Upper lobe of right lung (tissue), 1 donor: ENCODE measurements around the gene CDH4. TPM values are rescaled to one million over a fixed set of nuclear protein-coding genes. Genes with fewer than 3 reads are reported as not detected.

Experiments used
- ATAC-seq: fragments of 200-7000 bp; cut with Tn5 transposase; one replicate; pipeline ENCODE4 v1.9.1; 2020; ENCODE audit warnings: mild to moderate bottlenecking, moderate library complexity
- DNase-seq: peaks from one replicate; pipeline ENCODE4 v3.0.0-alpha.2; 2020
- H3K27ac ChIP-seq: fragments of 200-600 bp; one replicate; pipeline ENCODE4 v1.8.0; 2022
- H3K27me3 ChIP-seq: fragments of 200-600 bp; one replicate; pipeline ENCODE4 v1.8.0; 2022; ENCODE audit warnings: mild to moderate bottlenecking
- H3K36me3 ChIP-seq: fragments of 200-600 bp; one replicate; pipeline ENCODE4 v1.8.0; 2022
- H3K4me1 ChIP-seq: fragments of 200-600 bp; one replicate; pipeline ENCODE4 v1.8.0; 2022
- H3K4me3 ChIP-seq: fragments of 200-600 bp; one replicate; pipeline ENCODE4 v1.8.0; 2022; ENCODE audit warnings: mild to moderate bottlenecking
- H3K9me3 ChIP-seq: fragments of 200-600 bp; one replicate; pipeline ENCODE4 v1.8.0; 2022
- intact Hi-C: fragments of 100-400 bp; cut with DNase I; formaldehyde crosslinking; loops from one replicate; pipeline ENCODE4 v1.11.0; 2022
- total RNA-seq: library from RNA; stranded (reverse); fragmentation: NEBNext Ultra II Directional; extraction: Animal tissue kit (Norgen Biotek cat#: 25700); gene quantifications from one replicate; pipeline ENCODE4 v1.2.1, GENCODE V29; 2021
- TF ChIP-seq, protein P1 (sequence below): fragments of 200-600 bp; IDR thresholded peaks from one replicate; pipeline ENCODE4 v1.8.0; 2022; ENCODE audit warnings: antibody characterized with exemption
- donor health status: DM: no; HTN: yes; CAD: no; lungs with severe emphysema.

The CDH4 gene
- total RNA-seq, 1 donor from 2014 or later: 0.23 TPM

DNA sequence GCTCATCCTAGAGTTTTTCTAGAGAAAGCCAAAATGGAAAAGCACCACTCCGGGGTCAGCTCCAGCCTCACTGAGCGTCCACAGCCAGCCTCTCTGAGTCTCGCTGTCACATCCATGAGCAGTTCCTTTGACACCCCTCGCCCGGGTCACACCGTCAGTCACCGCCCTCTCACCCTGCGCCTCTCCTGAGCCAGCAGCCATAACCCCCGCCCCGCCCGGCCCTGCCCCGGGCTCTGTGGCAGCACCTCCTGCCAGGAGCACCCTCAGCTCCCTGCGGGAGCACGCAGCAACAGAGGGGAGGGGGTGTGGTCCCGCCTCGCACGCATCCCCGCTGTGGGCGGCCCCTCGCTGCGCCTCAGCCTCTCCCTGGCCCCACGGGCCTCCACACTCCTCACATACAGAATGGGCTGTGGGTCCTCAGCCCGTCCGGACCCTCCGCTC, 545.9 kb downstream of the CDH4 start:
- H3K36me3 ChIP-seq: no peaks in the 10 kb centered on the region
- H3K9me3 ChIP-seq: no peaks in the 10 kb centered on the region
- ATAC-seq (no peak), DNase-seq (no peak)
- intact Hi-C loops: no loop called here
- H3K27ac ChIP-seq: no peak overlapping the region
- no peaks in the 10 kb centered on the region for H3K4me1 ChIP-seq
- TF ChIP-seq, protein P1, sequence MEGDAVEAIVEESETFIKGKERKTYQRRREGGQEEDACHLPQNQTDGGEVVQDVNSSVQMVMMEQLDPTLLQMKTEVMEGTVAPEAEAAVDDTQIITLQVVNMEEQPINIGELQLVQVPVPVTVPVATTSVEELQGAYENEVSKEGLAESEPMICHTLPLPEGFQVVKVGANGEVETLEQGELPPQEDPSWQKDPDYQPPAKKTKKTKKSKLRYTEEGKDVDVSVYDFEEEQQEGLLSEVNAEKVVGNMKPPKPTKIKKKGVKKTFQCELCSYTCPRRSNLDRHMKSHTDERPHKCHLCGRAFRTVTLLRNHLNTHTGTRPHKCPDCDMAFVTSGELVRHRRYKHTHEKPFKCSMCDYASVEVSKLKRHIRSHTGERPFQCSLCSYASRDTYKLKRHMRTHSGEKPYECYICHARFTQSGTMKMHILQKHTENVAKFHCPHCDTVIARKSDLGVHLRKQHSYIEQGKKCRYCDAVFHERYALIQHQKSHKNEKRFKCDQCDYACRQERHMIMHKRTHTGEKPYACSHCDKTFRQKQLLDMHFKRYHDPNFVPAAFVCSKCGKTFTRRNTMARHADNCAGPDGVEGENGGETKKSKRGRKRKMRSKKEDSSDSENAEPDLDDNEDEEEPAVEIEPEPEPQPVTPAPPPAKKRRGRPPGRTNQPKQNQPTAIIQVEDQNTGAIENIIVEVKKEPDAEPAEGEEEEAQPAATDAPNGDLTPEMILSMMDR: no peak
- peaks cover 18% of the 10 kb centered on the region for H3K27me3 ChIP-seq
- H3K4me3 ChIP-seq: no peak overlapping the region

DNA sequence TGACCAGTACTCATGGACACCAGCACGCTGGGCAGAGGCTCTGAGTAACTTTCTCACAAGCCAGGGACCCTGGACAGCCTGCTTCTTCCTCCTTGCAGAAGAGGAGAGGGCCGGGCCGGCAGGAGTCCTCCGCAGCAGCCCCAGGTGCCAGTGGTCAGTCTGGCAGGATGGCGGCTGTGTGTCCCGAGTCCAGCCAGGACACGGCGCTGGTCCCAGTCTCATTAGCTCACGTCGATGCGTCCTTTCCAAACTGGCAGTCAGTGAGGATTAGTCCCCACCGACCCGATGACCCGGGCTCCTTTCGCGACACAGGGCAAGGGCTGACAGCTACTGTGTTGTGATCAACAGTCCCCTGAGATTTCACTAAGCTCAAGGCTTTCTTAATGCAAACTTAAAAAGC, 546.6 kb downstream of the CDH4 start:
- Histone ChIP-seq H3K9me3 (no peaks in the 10 kb centered on the region), H3K4me3 (no peak overlapping the region), H3K27ac (no peak overlapping the region), H3K27me3 (peaks cover 18% of the 10 kb centered on the region), H3K36me3 (no peaks in the 10 kb centered on the region), H3K4me1 (no peaks in the 10 kb centered on the region)
- TF ChIP-seq, protein P1: no peak
- intact Hi-C loops: no loop called here
- DNase-seq: no peak
- no peak for ATAC-seq

DNA sequence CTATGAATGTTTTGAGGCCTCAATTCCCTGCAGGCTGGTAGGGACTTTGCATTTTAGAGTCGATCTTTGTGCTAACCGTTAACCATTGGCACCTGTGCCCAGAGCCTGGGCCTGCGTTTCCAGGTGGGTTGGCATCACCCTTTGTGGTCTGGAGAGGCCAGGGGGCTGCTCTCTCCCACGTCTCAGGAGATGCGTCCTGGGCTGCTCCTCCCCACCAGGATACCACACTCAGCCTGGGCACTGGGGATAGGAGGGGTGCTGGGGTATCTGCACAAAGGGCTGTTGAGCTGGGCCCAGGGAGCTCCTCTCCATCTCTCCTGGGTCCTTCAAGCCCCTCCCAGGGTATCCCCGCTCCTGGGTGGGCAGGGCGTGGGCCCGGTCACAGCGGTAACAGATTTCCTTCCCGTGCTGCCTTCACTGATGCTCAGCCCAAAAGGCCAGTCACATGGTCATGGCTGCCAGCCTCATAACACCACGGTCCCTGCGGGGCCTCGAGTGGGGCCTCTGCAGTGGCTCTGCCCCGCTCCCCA, 547.4 kb downstream of the CDH4 start:
- Histone ChIP-seq H3K4me1 (no peaks in the 10 kb centered on the region), H3K4me3 (no peak overlapping the region), H3K36me3 (no peaks in the 10 kb centered on the region), H3K27ac (no peak overlapping the region), H3K27me3 (peaks cover 23% of the 10 kb centered on the region), H3K9me3 (no peaks in the 10 kb centered on the region)
- ATAC-seq (no peak), DNase-seq (no peak)
- intact Hi-C loops: no loop called here
- TF ChIP-seq, protein P1: no peak

DNA sequence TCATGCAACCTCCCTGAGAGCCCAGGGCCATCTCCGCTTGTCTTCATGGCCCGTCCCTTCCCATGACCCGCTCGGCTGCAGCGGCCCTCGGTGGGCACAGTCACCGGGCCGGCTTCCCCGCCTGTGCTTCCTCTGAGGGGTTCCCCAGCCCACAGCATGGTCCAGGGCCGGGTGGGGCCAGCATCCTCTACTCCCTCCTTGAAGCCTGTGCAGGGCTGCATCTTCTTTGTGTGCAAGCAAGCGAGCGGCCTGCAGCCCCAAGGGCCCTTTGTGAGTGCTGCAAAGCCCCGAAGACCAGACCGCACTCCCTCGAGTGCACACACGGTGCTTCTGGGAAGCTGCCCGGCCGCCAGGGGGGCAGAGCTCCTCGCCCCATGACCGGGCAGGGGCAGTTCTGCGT, 547.9 kb downstream of the CDH4 start:
- H3K4me3 ChIP-seq: no peak overlapping the region
- DNase-seq (no peak), ATAC-seq (no peak)
- TF ChIP-seq, protein P1: no peak
- peaks cover 24% of the 10 kb centered on the region for H3K27me3 ChIP-seq
- H3K4me1 ChIP-seq: no peaks in the 10 kb centered on the region
- H3K36me3 ChIP-seq: no peaks in the 10 kb centered on the region
- H3K27ac ChIP-seq: no peak overlapping the region
- no peaks in the 10 kb centered on the region for H3K9me3 ChIP-seq
- intact Hi-C loops: no loop called here

DNA sequence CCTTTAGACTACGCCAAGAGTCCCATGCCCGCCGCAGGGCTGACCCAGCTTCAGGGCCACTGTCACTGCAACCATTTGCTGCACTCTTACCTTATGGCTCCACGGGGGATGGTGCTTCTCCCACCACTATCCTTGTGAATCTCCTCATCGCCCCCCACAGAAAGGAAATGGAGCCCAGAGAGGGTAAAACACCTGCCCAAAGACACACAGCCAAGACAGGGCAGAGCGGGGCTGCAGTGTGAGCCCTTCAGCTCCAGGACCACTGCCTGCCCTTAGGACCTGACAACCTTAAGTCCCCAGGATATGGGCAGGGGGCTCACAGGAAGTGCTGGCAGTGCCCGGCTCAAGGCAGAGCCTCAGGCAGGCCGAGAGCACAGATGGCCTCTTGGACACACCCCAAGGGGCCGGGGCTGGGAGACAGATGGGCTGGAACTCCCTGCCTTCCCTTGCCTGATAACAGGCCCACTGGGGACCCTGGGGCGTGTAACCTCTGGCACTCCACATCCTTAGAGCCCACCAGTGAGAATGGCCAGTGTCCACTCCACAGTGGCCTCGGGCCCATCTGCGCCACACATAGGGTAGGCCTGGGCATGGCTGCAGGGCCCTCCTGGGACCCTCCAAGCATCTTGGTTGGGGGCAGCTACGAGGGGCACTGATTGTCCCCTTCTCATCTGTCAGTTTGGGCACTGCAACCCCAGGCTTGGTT, 548.5 kb downstream of the CDH4 start:
- Histone ChIP-seq H3K36me3 (no peaks in the 10 kb centered on the region), H3K27me3 (peaks cover 24% of the 10 kb centered on the region), H3K27ac (no peak overlapping the region), H3K4me1 (no peaks in the 10 kb centered on the region), H3K4me3 (no peak overlapping the region), H3K9me3 (no peaks in the 10 kb centered on the region)
- intact Hi-C loops: no loop called here
- DNase-seq: no peak
- TF ChIP-seq, protein P1: no peak
- ATAC-seq: no peak
